ENCODE data around the gene ANKRD1. TPM values are rescaled to one million over a fixed set of nuclear protein-coding genes. Genes with fewer than 3 reads are reported as not detected.

ANKRD1 gene
- total RNA-seq = 178 and 184 TPM in 2 replicates

GRCh38 chr10:90920986-90921666 lies at the start of gene ANKRD1:
ANKRD1 (minus strand) TSS chr10:90921087; CDS start chr10:90921027, 60 bp downstream.

GRCh38 chr10:90871766-90872647 lies 48.9 kb downstream of the ANKRD1 start, which contains the start of gene RPP30:
RPP30 (plus strand) TSS chr10:90871974; CDS start chr10:90871987, 13 bp downstream.

Other genes with a start within 250 kb of the ANKRD1 start
- gene HTR7, start 63.0 kb downstream of the ANKRD1 start, total RNA-seq = 2.2 and 2.4 TPM in 2 replicates
- 22.8 and 32.9 TPM in 2 replicates for gene RPP30, start 49.1 kb downstream of the ANKRD1 start, total RNA-seq

All from cardiac atrium fibroblast (primary cell).